MM.1S (cell line): ENCODE results near the gene PAPOLB.

Experiments
- DNase-seq: peaks from one replicate; pipeline ENCODE4 v3.0.0-alpha.2; 2015
- H2AFZ ChIP-seq: fragments of 300-600 bp; sonication (generic); 2 replicates; pipeline ENCODE4 v1.6.0; 2016; ENCODE audit warnings: antibody characterized with exemption, low read length
- H3F3A ChIP-seq: fragments of 300-600 bp; sonication (generic); 2 replicates; pipeline ENCODE4 v1.6.1; 2016; ENCODE audit warnings: mild to moderate bottlenecking, antibody characterized with exemption, low read length, moderate library complexity, mixed read lengths; ENCODE audit not compliant: insufficient read depth
- H3K27ac ChIP-seq: fragments of 300-600 bp; sonication (generic); 2 replicates; pipeline ENCODE4 v1.5.1; 2016; ENCODE audit warnings: mild to moderate bottlenecking, low read length
- H3K27me3 ChIP-seq: fragments of 300-600 bp; sonication (generic); replicated peaks from 2 replicates; pipeline ENCODE4 v1.6.0; 2016; ENCODE audit warnings: low read length; ENCODE audit not compliant: insufficient read depth
- H3K36me3 ChIP-seq: fragments of 300-600 bp; sonication (generic); replicated peaks from 2 replicates; pipeline ENCODE4 v1.6.1; 2016; ENCODE audit warnings: mild to moderate bottlenecking, low read length, mixed read lengths; ENCODE audit not compliant: insufficient read depth
- H3K4me1 ChIP-seq: fragments of 300-600 bp; sonication (generic); 2 replicates; pipeline ENCODE4 v1.6.1; 2016; ENCODE audit warnings: low read length, mixed read lengths
- H3K4me2 ChIP-seq: fragments of 300-600 bp; sonication (generic); 2 replicates; pipeline ENCODE4 v1.6.0; 2016; ENCODE audit warnings: low read depth, low read length
- H3K4me3 ChIP-seq: fragments of 300-600 bp; sonication (generic); 2 replicates; pipeline ENCODE4 v1.5.1; 2016; ENCODE audit warnings: low read length, mixed read lengths
- H3K79me2 ChIP-seq: fragments of 300-600 bp; sonication (generic); 2 replicates; pipeline ENCODE4 v1.6.1; 2016; ENCODE audit warnings: mixed run types, low read length, mixed read lengths
- H3K9ac ChIP-seq: fragments of 300-600 bp; sonication (generic); 2 replicates; pipeline ENCODE4 v1.6.1; 2016; ENCODE audit warnings: low read length, mixed read lengths
- H3K9me2 ChIP-seq: fragments of 300-600 bp; sonication (generic); replicated peaks from 2 replicates; pipeline ENCODE4 v1.6.1; 2016; ENCODE audit warnings: mild to moderate bottlenecking, low read length, mixed read lengths; ENCODE audit not compliant: insufficient read depth
- H3K9me3 ChIP-seq: fragments of 300-600 bp; sonication (generic); replicated peaks from 2 replicates; pipeline ENCODE4 v1.6.1; 2016; ENCODE audit warnings: mild to moderate bottlenecking, low read length, mixed read lengths; ENCODE audit not compliant: insufficient read depth
- H4K20me1 ChIP-seq: fragments of 300-600 bp; sonication (generic); 2 replicates; pipeline ENCODE4 v1.6.1; 2016; ENCODE audit warnings: mild to moderate bottlenecking, low read length, moderate library complexity, mixed read lengths; ENCODE audit not compliant: insufficient read depth
- CTCF ChIP-seq: fragments of 300-600 bp; sonication (generic); IDR thresholded peaks from 2 replicates; pipeline ENCODE4 v1.5.1; 2016; ENCODE audit warnings: antibody characterized with exemption, low read length, mixed read lengths
- EZH2 ChIP-seq: fragments of 300-600 bp; sonication (generic); optimal IDR thresholded peaks from 2 replicates; pipeline ENCODE3; 2017; ENCODE audit warnings: low read depth, mild to moderate bottlenecking, antibody characterized with exemption, low read length, mixed read lengths
- EZH2phosphoT487 ChIP-seq: fragments of 300-600 bp; sonication (generic); IDR thresholded peaks from 2 replicates; pipeline ENCODE4 v1.6.1; 2018; ENCODE audit warnings: antibody characterized with exemption, low read length

Gene PAPOLB

GRCh38 chr7:4823441-4824119 is 38.2 kb downstream of the PAPOLB start:
- Histone ChIP-seq H3K27ac (no peak overlapping the region), H3K79me2 (no peaks in the 10 kb centered on the region), H3K4me1 (no peaks in the 10 kb centered on the region), H3K27me3 (peaks cover 71% of the 10 kb centered on the region), H3K9me3 (no peaks in the 10 kb centered on the region), H3K4me2 (no peak overlapping the region), H3F3A (no peaks in the 10 kb centered on the region), H2AFZ (no peak overlapping the region), H4K20me1 (no peaks in the 10 kb centered on the region), H3K9ac (no peak overlapping the region), H3K9me2 (no peaks in the 10 kb centered on the region), H3K36me3 (no peaks in the 10 kb centered on the region), H3K4me3 (no peak overlapping the region)
- no peak for DNase-seq
- TF ChIP-seq CTCF, result no peak
- TF ChIP-seq EZH2phosphoT487, result no peak
- no peak for TF ChIP-seq EZH2

GRCh38 chr7:4822677-4823076 is 39.2 kb downstream of the PAPOLB start:
- Histone ChIP-seq H3F3A (no peaks in the 10 kb centered on the region), H3K36me3 (no peaks in the 10 kb centered on the region), H3K27ac (no peak overlapping the region), H3K4me1 (no peaks in the 10 kb centered on the region), H3K9me3 (no peaks in the 10 kb centered on the region), H3K79me2 (no peaks in the 10 kb centered on the region), H3K4me2 (no peak overlapping the region), H3K9me2 (no peaks in the 10 kb centered on the region), H3K9ac (no peak overlapping the region), H4K20me1 (no peaks in the 10 kb centered on the region), H3K4me3 (no peak overlapping the region), H3K27me3 (peaks cover 76% of the 10 kb centered on the region), H2AFZ (no peak overlapping the region)
- no peak for DNase-seq
- TF ChIP-seq CTCF (no peak), EZH2phosphoT487 (no peak), EZH2 (no peak)

- Histone ChIP-seq H3K79me2 (no peaks in the 10 kb centered on the region), H3K9ac (no peak overlapping the region)
- DNase-seq, result no peak
Measured at GRCh38 chr7:4820967-4821471, 40.8 kb downstream of the PAPOLB start.

More at GRCh38 chr7:4820967-4821471, 40.8 kb downstream of the PAPOLB start:
- H3K4me2 ChIP-seq, result no peak overlapping the region
- H3K4me1 ChIP-seq, result no peaks in the 10 kb centered on the region
- no peaks in the 10 kb centered on the region for H3K36me3 ChIP-seq
- no peak overlapping the region for H3K27ac ChIP-seq
- H3K9me2 ChIP-seq, result no peaks in the 10 kb centered on the region
- no peak overlapping the region for H2AFZ ChIP-seq
- peaks cover 73% of the 10 kb centered on the region for H3K27me3 ChIP-seq
- TF ChIP-seq CTCF (no peak), EZH2 (no peak), EZH2phosphoT487 (no peak)
- H3F3A ChIP-seq, result no peaks in the 10 kb centered on the region
- H3K4me3 ChIP-seq, result no peak overlapping the region
- H3K9me3 ChIP-seq, result no peaks in the 10 kb centered on the region
- H4K20me1 ChIP-seq, result no peaks in the 10 kb centered on the region
